Stimulated activated CD4-positive, alpha-beta T cell treated with anti-CD3 and anti-CD28 coated beads, TNF-alpha, amount 100 ng/mL, for 24 hours (primary cell): Measurements from ENCODE around the gene NUMB.

Experiments
- DNase-seq, 3 experiments: peaks; one replicate each; pipeline ENCODE4 v3.0.0-alpha.2; 2020; ENCODE audit warnings: low read depth in 3 of 3

Gene NUMB

GRCh38 chr14:73232984-73233383 lies 225.4 kb downstream of the NUMB start:
- DNase-seq, result no peak

- DNase-seq, result no peak
These were observed 226.1 kb downstream of the NUMB start for GRCh38 chr14:73231981-73232851.

GRCh38 chr14:73230051-73230450 lies 228.3 kb downstream of the NUMB start:
- DNase-seq, result no peak

GRCh38 chr14:73227812-73228781 lies 230.2 kb downstream of the NUMB start:
- DNase-seq, result no peak

- DNase-seq, result no peak
These were observed 232.8 kb downstream of the NUMB start for GRCh38 chr14:73225496-73225895.
